BE2C (cell line): ENCODE data around the gene GRHPR.

ENCODE experiments used
- DNase-seq: peaks from one replicate; pipeline ENCODE4 v3.0.0-alpha.2; 2020
- H3K27me3 ChIP-seq: fragments of 250-450 bp; sonication (Bioruptor Pico); 2 replicates; pipeline ENCODE4 v1.5.1; 2020; ENCODE audit warnings: mild to moderate bottlenecking
- H3K36me3 ChIP-seq: fragments of 250-450 bp; sonication (Bioruptor Pico); 2 replicates; pipeline ENCODE4 v1.5.1; 2020; ENCODE audit warnings: mild to moderate bottlenecking
- H3K4me1 ChIP-seq: fragments of 250-450 bp; sonication (Bioruptor Pico); 2 replicates; pipeline ENCODE4 v1.5.1; 2020
- H3K4me3 ChIP-seq: 2 replicates; pipeline ENCODE4 v1.5.1; 2011; ENCODE audit warnings: low read depth, low read length
- H3K9me3 ChIP-seq: fragments of 250-450 bp; sonication (Bioruptor Pico); 2 replicates; pipeline ENCODE4 v1.5.1; 2020
- CTCF ChIP-seq: IDR thresholded peaks from 2 replicates; pipeline ENCODE4 v1.5.1; 2012; ENCODE audit warnings: mild to moderate bottlenecking, low read depth, low read length

Gene GRHPR

GRCh38 chr9:37383393-37383792, 39.1 kb upstream of the GRHPR start:
- H3K9me3 ChIP-seq: no peaks in the 10 kb centered on the region
- H3K4me1 ChIP-seq: no peaks in the 10 kb centered on the region
- no peaks in the 10 kb centered on the region for H3K36me3 ChIP-seq
- H3K4me3 ChIP-seq: no peak overlapping the region
- TF ChIP-seq CTCF: no peak
- no peak for DNase-seq
- H3K27me3 ChIP-seq: no peaks in the 10 kb centered on the region

GRCh38 chr9:37383876-37384746, 38.4 kb upstream of the GRHPR start:
- Histone ChIP-seq H3K36me3 (no peaks in the 10 kb centered on the region), H3K4me1 (no peaks in the 10 kb centered on the region), H3K9me3 (no peaks in the 10 kb centered on the region), H3K27me3 (no peaks in the 10 kb centered on the region), H3K4me3 (no peak overlapping the region)
- no peak for TF ChIP-seq CTCF
- DNase-seq: no peak

- DNase-seq: no peak
- no peaks in the 10 kb centered on the region for H3K36me3 ChIP-seq
- TF ChIP-seq CTCF: no peak
- no peaks in the 10 kb centered on the region for H3K9me3 ChIP-seq
- no peaks in the 10 kb centered on the region for H3K27me3 ChIP-seq
- no peak overlapping the region for H3K4me3 ChIP-seq
- H3K4me1 ChIP-seq: no peaks in the 10 kb centered on the region
Measured at GRCh38 chr9:37385286-37385685, 37.2 kb upstream of the GRHPR start.

- H3K4me1 ChIP-seq: no peaks in the 10 kb centered on the region
- DNase-seq: no peak
- no peaks in the 10 kb centered on the region for H3K9me3 ChIP-seq
- no peak for TF ChIP-seq CTCF
- H3K27me3 ChIP-seq: no peaks in the 10 kb centered on the region
- no peaks in the 10 kb centered on the region for H3K36me3 ChIP-seq
- no peak overlapping the region for H3K4me3 ChIP-seq
Measured at GRCh38 chr9:37386988-37387387, 35.5 kb upstream of the GRHPR start.

DNA sequence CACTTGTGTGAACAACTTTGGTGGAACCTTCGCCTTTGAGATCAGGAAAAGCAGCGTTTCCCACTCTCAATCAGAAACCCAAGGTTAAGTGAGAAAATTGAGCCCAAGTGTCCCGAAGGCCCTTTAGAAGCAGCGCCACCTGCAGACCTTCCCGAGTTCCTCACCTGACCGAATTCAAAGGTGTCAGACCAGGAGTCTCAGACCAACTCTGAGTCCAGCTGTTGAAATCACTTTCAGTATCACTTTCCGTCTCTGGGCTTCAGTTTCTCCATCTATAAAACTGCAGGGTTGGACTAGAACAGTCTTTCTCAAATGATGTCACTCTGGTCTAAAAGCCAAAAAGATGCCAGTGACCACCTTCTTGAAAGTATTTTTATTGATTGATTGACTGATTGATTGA, 31.7 kb upstream of the GRHPR start:
- H3K4me1 ChIP-seq: no peaks in the 10 kb centered on the region
- H3K36me3 ChIP-seq: no peaks in the 10 kb centered on the region
- H3K9me3 ChIP-seq: no peaks in the 10 kb centered on the region
- H3K27me3 ChIP-seq: no peaks in the 10 kb centered on the region
- DNase-seq: no peak
- no peak overlapping the region for H3K4me3 ChIP-seq
- TF ChIP-seq CTCF: peak; percentile 41

DNA sequence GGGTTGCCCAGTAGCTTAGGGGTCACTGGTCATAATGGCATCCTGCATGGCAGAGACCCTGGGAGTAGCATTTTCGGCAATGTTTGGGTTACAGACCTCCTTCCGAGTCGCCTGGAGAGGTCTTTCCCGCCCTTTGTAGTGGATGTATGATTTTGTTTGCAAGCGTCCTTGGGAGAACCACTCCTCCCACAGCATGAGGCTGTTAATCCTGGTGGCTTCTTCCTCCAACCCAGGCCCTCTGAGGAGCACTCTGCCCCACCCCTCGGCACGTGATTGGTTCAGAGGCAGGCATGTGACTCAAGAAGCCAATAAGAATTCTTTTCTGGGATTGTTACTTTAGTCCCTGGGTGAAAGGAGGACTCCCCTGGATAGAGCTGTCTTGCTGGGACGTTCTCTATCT, 30.2 kb upstream of the GRHPR start:
- Histone ChIP-seq H3K4me1 (no peaks in the 10 kb centered on the region), H3K27me3 (no peaks in the 10 kb centered on the region), H3K36me3 (no peaks in the 10 kb centered on the region), H3K4me3 (no peak overlapping the region), H3K9me3 (no peaks in the 10 kb centered on the region)
- TF ChIP-seq CTCF: no peak
- DNase-seq: peak; percentile 35
